GM12878 (cell line): ENCODE measurements around the gene CD55. TPM values are rescaled to one million over a fixed set of nuclear protein-coding genes. Genes with fewer than 3 reads are reported as not detected.

Experiments used
- ATAC-seq: fragments of 200-7000 bp; cut with Tn5 transposase; 3 replicates; pipeline ENCODE4 v1.9.1; 2020; ENCODE audit warnings: mild to moderate bottlenecking, moderate library complexity
- BruUV-seq: library from RNA; stranded (reverse); fragments of 400-500 nt; replicated peaks from 2 replicates; lab custom pipeline; 2021; lab: Mats Ljungman, UMichigan
- CTCF ChIA-PET: fragments of 300-600 bp; sonication (Branson Sonifier 250); formaldehyde crosslinking; extraction: SDS; loops from one replicate; lab custom pipeline; 2021; ENCODE audit warnings: inconsistent platforms; lab: Yijun Ruan, JAX
- POLR2A ChIA-PET: fragments of 350-600 bp; formaldehyde crosslinking; extraction: SDS; loops from one replicate; lab custom pipeline; 2021; ENCODE audit warnings: inconsistent platforms; lab: Charles Lee
- RAD21 ChIA-PET: fragments of 300-600 bp; sonication (Branson Sonifier 250); formaldehyde crosslinking; loops from one replicate; lab custom pipeline; 2023; ENCODE audit warnings: antibody characterized with exemption; ENCODE audit not compliant: unreplicated experiment; lab: Charles Lee
- SMC1A ChIA-PET: fragments of 300-600 bp; sonication (Branson Sonifier 250); formaldehyde crosslinking; loops from one replicate; lab custom pipeline; 2023; ENCODE audit not compliant: unreplicated experiment, uncharacterized antibody; lab: Charles Lee
- DNase-seq: peaks from one replicate; pipeline ENCODE4 v3.0.0-alpha.2; 2011; ENCODE audit warnings: low read depth, low spot score
- FAIRE-seq: peaks from 3 replicates; lab custom pipeline; 2011; peaks lifted over from hg19 to GRCh38; lab: Jason Lieb, UNC
- H2AFZ ChIP-seq: 2 replicates; pipeline ENCODE4 v1.6.0; 2011; ENCODE audit warnings: low read depth, low read length, control low read depth; ENCODE audit not compliant: control insufficient read depth
- H3K27ac ChIP-seq: 2 replicates; pipeline ENCODE4 v1.5.1; 2011; ENCODE audit warnings: control low read depth; ENCODE audit not compliant: control insufficient read depth, insufficient read depth
- H3K27me3 ChIP-seq, 2 experiments: replicated peaks in 1 of 2; 2 replicates each; pipeline versions ENCODE4 v1.6.0 to v1.6.1; 2011; ENCODE audit warnings: low read length in 1 of 2; ENCODE audit not compliant: control insufficient read depth in 2 of 2, insufficient read depth in 2 of 2
- H3K36me3 ChIP-seq, 2 experiments: 2 replicates each; pipeline ENCODE4 v1.5.1; 2011; ENCODE audit warnings: low read length in 1 of 2; ENCODE audit not compliant: control insufficient read depth in 2 of 2, insufficient read depth in 2 of 2
- H3K4me1 ChIP-seq: 2 replicates; pipeline ENCODE4 v1.6.1; 2011; ENCODE audit warnings: mild to moderate bottlenecking, low read length, moderate library complexity, mixed read lengths; ENCODE audit not compliant: control insufficient read depth, insufficient read depth
- H3K4me2 ChIP-seq: 2 replicates; pipeline ENCODE4 v1.6.0; 2011; ENCODE audit warnings: control low read depth; ENCODE audit not compliant: control insufficient read depth, insufficient read depth
- H3K4me3 ChIP-seq: fragments of 200-600 bp; sonication (generic); 2 replicates; pipeline ENCODE4 v1.5.1; 2016
- H3K79me2 ChIP-seq: 2 replicates; pipeline ENCODE4 v1.6.0; 2011; ENCODE audit warnings: low read length; ENCODE audit not compliant: control insufficient read depth, insufficient read depth
- H3K9ac ChIP-seq: 2 replicates; pipeline ENCODE4 v1.8.0; 2011; ENCODE audit warnings: low read length, control low read depth, mixed read lengths; ENCODE audit not compliant: control insufficient read depth, insufficient read depth
- H3K9me3 ChIP-seq: replicated peaks from 3 replicates; pipeline ENCODE4 v1.5.1; 2011; ENCODE audit warnings: mild to moderate bottlenecking, low read length; ENCODE audit not compliant: control insufficient read depth, insufficient read depth
- H4K20me1 ChIP-seq: 2 replicates; pipeline ENCODE4 v1.6.0; 2011; ENCODE audit not compliant: control insufficient read depth, insufficient read depth
- ATF3 ChIP-seq: IDR thresholded peaks from 2 replicates; pipeline ENCODE4 v1.6.1; 2011; ENCODE audit warnings: low read depth, mild to moderate bottlenecking, low read length, moderate library complexity, borderline replicate concordance; ENCODE audit errors: extremely low read depth
- ATF7 ChIP-seq: fragments of 450-650 bp; IDR thresholded peaks from 2 replicates; pipeline ENCODE4 v1.6.1; 2016; ENCODE audit warnings: low read depth, mild to moderate bottlenecking
- CEBPZ ChIP-seq: fragments of 150-350 bp; IDR thresholded peaks from 2 replicates; pipeline ENCODE4 v1.6.1; 2016; ENCODE audit warnings: low read depth, low read length
- ETV6 ChIP-seq, 2 experiments: fragments of 450-650 bp in 1 of 2; IDR thresholded peaks in 1 of 2; conservative IDR thresholded peaks in 1 of 2; 2 replicates each; pipeline ENCODE4 v1.6.1; 2014; ENCODE audit warnings: antibody characterized with exemption in 1 of 2, borderline replicate concordance in 1 of 2, low read depth in 1 of 2, mild to moderate bottlenecking in 1 of 2, moderate library complexity in 1 of 2
- HCFC1 ChIP-seq: fragments of 150-350 bp; IDR thresholded peaks from 2 replicates; pipeline ENCODE4 v1.6.1; 2014; ENCODE audit warnings: low read length
- LARP7 ChIP-seq: fragments of 450-650 bp; IDR thresholded peaks from 2 replicates; pipeline ENCODE4 v1.6.1; 2017; ENCODE audit warnings: mild to moderate bottlenecking
- MTA2 ChIP-seq: fragments of 450-650 bp; IDR thresholded peaks from 2 replicates; pipeline ENCODE4 v1.6.1; 2016; ENCODE audit warnings: low read depth, mild to moderate bottlenecking, moderate library complexity
- NR2F1 ChIP-seq: fragments of 450-650 bp; conservative IDR thresholded peaks from 2 replicates; pipeline ENCODE4 v1.6.1; 2017; ENCODE audit warnings: mild to moderate bottlenecking
- POU2F2 ChIP-seq: IDR thresholded peaks from 3 replicates; pipeline ENCODE4 v1.6.1; 2011; ENCODE audit warnings: low read depth, mild to moderate bottlenecking, low read length, borderline replicate concordance
- RAD21 ChIP-seq: IDR thresholded peaks from 2 replicates; pipeline ENCODE4 v1.6.1; 2011; ENCODE audit warnings: mild to moderate bottlenecking, low read depth, low read length, moderate library complexity; ENCODE audit not compliant: insufficient read depth
- RB1 ChIP-seq: fragments of 450-650 bp; formaldehyde crosslinking; IDR thresholded peaks from 2 replicates; pipeline ENCODE4 v1.6.1; 2017; ENCODE audit warnings: mild to moderate bottlenecking, borderline replicate concordance
- RCOR1 ChIP-seq: conservative IDR thresholded peaks from 2 replicates; pipeline ENCODE4 v1.6.1; 2012; ENCODE audit warnings: low read depth, low read length, improper control_type of control experiment
- RUNX3 ChIP-seq: IDR thresholded peaks from 2 replicates; pipeline ENCODE4 v1.6.1; 2012; ENCODE audit warnings: low read length, inconsistent platforms
- SP1 ChIP-seq: IDR thresholded peaks from one replicate; pipeline ENCODE4 v1.6.1; 2011; ENCODE audit warnings: low read depth, low read length
- SREBF1 ChIP-seq: IDR thresholded peaks from 2 replicates; pipeline ENCODE4 v1.6.1; 2012; ENCODE audit warnings: mild to moderate bottlenecking, low read length
- ZBTB4 ChIP-seq: fragments of 450-650 bp; formaldehyde crosslinking; IDR thresholded peaks from 2 replicates; pipeline ENCODE4 v1.4.0; 2022; ENCODE audit warnings: mild to moderate bottlenecking, moderate library complexity
- ZNF217 ChIP-seq: fragments of 450-650 bp; IDR thresholded peaks from 2 replicates; pipeline ENCODE4 v1.6.1; 2017; ENCODE audit warnings: antibody characterized with exemption, mild to moderate bottlenecking
- WGBS: methylation state at CpG from one replicate; pipeline ENCODE4 v1.1.6; 2016; ENCODE audit warnings: low lambda C conversion rate; ENCODE audit not compliant: insufficient replicate concordance, insufficient coverage; ENCODE audit errors: missing lambda C conversion rate; 5-methylcytosine and 5-hydroxymethylcytosine counted together
- in situ Hi-C: fragments of 300-500 bp; cut with MboI; formaldehyde crosslinking; loops from 9 replicates; pipeline ENCODE4 v1.14.3; 2018; ENCODE audit warnings: mixed read lengths
- intact Hi-C: fragments of 100-400 bp; cut with micrococcal nuclease; formaldehyde crosslinking; loops from one replicate; pipeline ENCODE4 v1.14.2; 2022; ENCODE audit not compliant: unreplicated experiment
- polyA plus RNA-seq, 11 experiments: library from polyadenylated mRNA; depleted of rRNA in 4 of 11; unstranded in 6 of 11; stranded (reverse) in 5 of 11; fragments of >200 nt; fragmentation: Nextera tagmentation in 4 of 11; fragmentation: Illumina TruSeq in 1 of 11; extraction: Ambion mirVana in 4 of 11; extraction: Trizol in 1 of 11; gene quantifications; 1 replicate in 1 of 11; 2 replicates in 10 of 11; pipeline versions ENCODE4 v1.2.1 to v1.2.3, GENCODE V29; 2011 to 2016; ENCODE audit warnings: inconsistent platforms in 2 of 11, missing spikeins in 2 of 11, low read depth in 1 of 11
- total RNA-seq, 4 experiments: library from RNA; depleted of rRNA in 3 of 4; stranded (reverse); fragments of >200 nt in 3 of 4; fragmentation: Illumina TruSeq in 1 of 4; extraction: Trizol in 1 of 4; gene quantifications; 2 replicates each; pipeline versions ENCODE4 v1.2.1 to v1.2.3, GENCODE V29; 2013 to 2021

The CD55 gene
- total and polyA plus RNA-seq, 10 of the 15 experiments (the other 5 are each of a cell fraction or from before 2014, with no cell fraction given) = 5.2 to 46.5 (median 15.1) TPM

GRCh38 chr1:207404849-207405525, 83.5 kb downstream of the CD55 start:
- no peaks in the 10 kb centered on the region for H4K20me1 ChIP-seq
- no peaks in the 10 kb centered on the region; the same call in 2 of the 3 replicates for H3K9me3 ChIP-seq
- POLR2A ChIA-PET = interaction anchor here (0.6 kb wide), 1 partner anchor 633 kb away, joined by 3 read pairs; the partner anchor contains the start of gene IL10
- SMC1A ChIA-PET = interaction anchor here (0.7 to 5.2 kb wide), 32 partner anchors 10 to 356 kb away, joined by 3 to 69 read pairs (median 5); partner anchors contain the start of genes C4BPB, CD55, CR1 and PFKFB2
- peaks cover 10% of the 10 kb centered on the region for H3K4me1 ChIP-seq
- intact Hi-C loops (loop anchor here (1.0 to 10.0 kb wide), 4 partner anchors 84 to 321 kb away; partner anchors contain the start of gene CD55), in situ Hi-C loops (loop anchor here (5.0 kb wide), 1 partner anchor 328 kb away; no protein-coding TSS in a partner anchor)
- 95% methylated on average over 5 of the region's 6 CpGs for WGBS
- no peak overlapping the region for H3K27ac ChIP-seq
- H3K4me2 ChIP-seq = no peak overlapping the region
- H3K36me3 ChIP-seq = no peaks in the 10 kb centered on the region
- CTCF ChIA-PET = interaction anchor here (0.6 to 5.4 kb wide), 58 partner anchors 8 to 776 kb away, joined by 3 to 154 read pairs (median 4); partner anchors contain the start of genes C4BPB, CD55, CR1 and PFKFB2
- H3K27me3 ChIP-seq = no peaks in the 10 kb centered on the region
- no peak overlapping the region for H3K4me3 ChIP-seq
- H3K9ac ChIP-seq = no peak overlapping the region
- ATAC-seq = peak; percentile 95
- H2AFZ ChIP-seq = no peak overlapping the region
- H3K79me2 ChIP-seq = no peaks in the 10 kb centered on the region
- BruUV-seq = no TSS peak
- RAD21 ChIA-PET = interaction anchor here (0.6 to 3.7 kb wide), 30 partner anchors 9 to 478 kb away, joined by 3 to 54 read pairs (median 4); partner anchors contain the start of genes C4BPA, CD55 and PFKFB2
- peak; percentile 90 for FAIRE-seq
- DNase-seq = no peak
- TF ChIP-seq HCFC1 (no peak), SREBF1 (no peak), CEBPZ (no peak), ETV6 (conservative IDR thresholded peaks at IDR 0.05 in 1 of 2, IDR thresholded peaks at IDR 0.05 in 1 of 2; ENCODE audit: borderline replicate concordance in 1 of 2, low read depth in 1 of 2) (no peak), ATF3 (no peak), ZNF217 (no peak), SP1 (no peak), RB1 (no peak), RCOR1 (no peak), MTA2 (no peak), NR2F1 (no peak), ATF7 (no peak), LARP7 (no peak), RUNX3 (peak; percentile 28), RAD21 (peak; percentile 85), POU2F2 (no peak), ZBTB4 (CRISPR knock-in tag) (no peak)
